Measurements from ENCODE around the gene SETMAR. TPM values are rescaled to one million over a fixed set of nuclear protein-coding genes. Genes with fewer than 3 reads are reported as not detected.

SETMAR gene
- total and polyA plus RNA-seq, 2 donors (not counting 1 experiment from before 2014, with no cell fraction given) = 4.2 to 7.6 TPM

DNA sequence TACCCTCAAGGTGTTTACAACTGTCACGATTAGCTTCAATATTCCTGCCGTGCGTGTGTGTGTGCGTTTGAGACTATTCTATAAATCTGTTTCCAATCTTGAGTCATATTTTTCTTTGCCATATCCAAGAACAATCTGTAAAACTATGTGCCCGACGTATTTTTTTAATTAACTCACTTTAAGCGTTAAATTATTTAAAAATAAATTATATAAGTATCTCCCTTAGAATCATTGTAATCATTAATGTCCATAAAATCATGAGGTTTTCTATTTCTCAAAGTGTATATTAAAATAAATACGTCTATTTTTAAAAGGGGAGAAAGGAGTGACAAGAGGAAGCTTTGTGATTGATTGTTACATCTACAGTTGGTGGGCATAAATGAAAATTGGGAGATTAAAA lies 2.9 kb downstream of the SETMAR start:
- Histone ChIP-seq H3K9ac (ENCODE audit: low read length) (no peak overlapping the region), H3K27me3 (replicated peaks in 1 of 4; ENCODE audit: control extremely low read depth in 1 of 4, control insufficient read depth in 3 of 4, insufficient read depth in 4 of 4, low read length in 3 of 4) (no peaks in the 10 kb centered on the region), H3K36me3 (replicated peaks in 1 of 2; ENCODE audit: control extremely low read depth in 1 of 2, control insufficient read depth in 1 of 2, extremely low read depth in 1 of 2, insufficient read depth in 2 of 2, low read length in 1 of 2) (peaks cover 0 to under 1% of the 10 kb centered on the region in 2 experiments), H3K4me1 (ENCODE audit: control insufficient read depth in 2 of 2, insufficient read depth in 2 of 2, low read length in 2 of 2) (peaks cover 0 to 12% of the 10 kb centered on the region in 2 donors), H3K4me3 (ENCODE audit: control extremely low read depth in 1 of 5, extremely low read depth in 1 of 5, insufficient read depth in 1 of 5, low read depth in 2 of 5, low read length in 4 of 5) (no peak overlapping the region), H3K79me2 (ENCODE audit: control insufficient read depth, insufficient read depth, low read length) (peaks cover 14% of the 10 kb centered on the region), H4K20me1 (ENCODE audit: control insufficient read depth, insufficient read depth, low read length, poor library complexity, severe bottlenecking) (no peaks in the 10 kb centered on the region), H3K27ac (ENCODE audit: low read length in 2 of 2) (no peak overlapping the region), H3K4me2 (replicated peaks; ENCODE audit: low read depth, low read length, poor library complexity, severe bottlenecking) (no peak overlapping the region), H3K9me3 (ENCODE audit: control extremely low read depth in 1 of 3, control insufficient read depth in 2 of 3, insufficient read depth in 1 of 3, low read length in 2 of 3) (peaks cover 0 to 4% (median 0%) of the 10 kb centered on the region in 3 donors), H2AFZ (ENCODE audit: insufficient read depth, low read depth, low read length, poor library complexity, severe bottlenecking) (no peak overlapping the region)
- H3K27me3 Mint-ChIP-seq = no peaks in the 10 kb centered on the region
- CTCF ChIA-PET = interaction anchor here (0.7 to 1.2 kb wide), 3 partner anchors 8 to 19 kb away, joined by 3 to 4 read pairs (median 3); no protein-coding TSS in a partner anchor
- H3K4me1 Mint-ChIP-seq = peaks cover 16% of the 10 kb centered on the region
- POLR2A ChIA-PET = no interaction called here
- WGBS (ENCODE audit: insufficient coverage) = no CpG with 5 or more reads among the region's 8 CpGs
- no peaks in the 10 kb centered on the region for H3K9me3 Mint-ChIP-seq (ENCODE audit: insufficient read depth)
- DNase-seq (no peak), ATAC-seq (ENCODE audit: low read depth) (no peak)
- no peak overlapping the region for H3K27ac Mint-ChIP-seq
- no peak overlapping the region for H3K4me3 Mint-ChIP-seq
- intact Hi-C loops (cut with micrococcal nuclease) = no loop called here
- TF ChIP-seq, protein P1, sequence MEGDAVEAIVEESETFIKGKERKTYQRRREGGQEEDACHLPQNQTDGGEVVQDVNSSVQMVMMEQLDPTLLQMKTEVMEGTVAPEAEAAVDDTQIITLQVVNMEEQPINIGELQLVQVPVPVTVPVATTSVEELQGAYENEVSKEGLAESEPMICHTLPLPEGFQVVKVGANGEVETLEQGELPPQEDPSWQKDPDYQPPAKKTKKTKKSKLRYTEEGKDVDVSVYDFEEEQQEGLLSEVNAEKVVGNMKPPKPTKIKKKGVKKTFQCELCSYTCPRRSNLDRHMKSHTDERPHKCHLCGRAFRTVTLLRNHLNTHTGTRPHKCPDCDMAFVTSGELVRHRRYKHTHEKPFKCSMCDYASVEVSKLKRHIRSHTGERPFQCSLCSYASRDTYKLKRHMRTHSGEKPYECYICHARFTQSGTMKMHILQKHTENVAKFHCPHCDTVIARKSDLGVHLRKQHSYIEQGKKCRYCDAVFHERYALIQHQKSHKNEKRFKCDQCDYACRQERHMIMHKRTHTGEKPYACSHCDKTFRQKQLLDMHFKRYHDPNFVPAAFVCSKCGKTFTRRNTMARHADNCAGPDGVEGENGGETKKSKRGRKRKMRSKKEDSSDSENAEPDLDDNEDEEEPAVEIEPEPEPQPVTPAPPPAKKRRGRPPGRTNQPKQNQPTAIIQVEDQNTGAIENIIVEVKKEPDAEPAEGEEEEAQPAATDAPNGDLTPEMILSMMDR (IDR thresholded peaks at IDR 0.05) = no peak
- TF ChIP-seq EZH2 (IDR thresholded peaks at IDR 0.05; ENCODE audit: borderline replicate concordance, insufficient read depth, low read depth, low read length, poor library complexity, severe bottlenecking) = no peak

DNA sequence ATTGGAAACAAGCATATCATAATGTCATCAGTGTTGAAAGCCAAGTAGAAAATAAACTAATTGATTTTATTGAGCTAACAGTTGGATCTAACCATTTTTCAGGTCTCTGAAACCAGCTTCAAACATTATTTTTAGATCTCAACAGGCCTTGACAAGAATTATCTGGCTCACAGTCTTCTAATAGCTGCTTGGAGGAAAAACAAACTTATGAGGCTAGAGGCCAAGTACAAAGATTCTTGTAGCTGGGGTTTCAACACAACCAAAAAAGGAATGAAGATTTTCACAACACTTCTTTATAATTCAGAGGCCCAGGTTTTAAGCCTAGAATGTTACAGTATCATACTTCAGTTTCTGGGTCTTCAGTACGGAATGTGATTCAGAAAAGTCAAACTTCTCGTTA lies 3.7 kb downstream of the SETMAR start:
- H3K4me1 ChIP-seq (ENCODE audit: control insufficient read depth in 2 of 2, insufficient read depth in 2 of 2, low read length in 2 of 2) = peaks cover 0 to 12% of the 10 kb centered on the region in 2 donors
- intact Hi-C loops (cut with micrococcal nuclease) = no loop called here

More for the DNA sequence above, 3.7 kb downstream of the SETMAR start:
- no peak overlapping the region for H3K9ac ChIP-seq (ENCODE audit: low read length)
- ATAC-seq (ENCODE audit: low read depth) = no peak
- H3K36me3 ChIP-seq (replicated peaks in 1 of 2; ENCODE audit: control extremely low read depth in 1 of 2, control insufficient read depth in 1 of 2, extremely low read depth in 1 of 2, insufficient read depth in 2 of 2, low read length in 1 of 2) = peaks cover 0 to 4% of the 10 kb centered on the region in 2 experiments
- ChIA-PET CTCF (interaction anchor here (0.7 to 1.2 kb wide), 2 partner anchors 9 to 20 kb away, joined by 3 to 4 read pairs; no protein-coding TSS in a partner anchor), POLR2A (no interaction called here)
- peaks cover 16% of the 10 kb centered on the region for H3K4me1 Mint-ChIP-seq
- no peak overlapping the region for H3K27ac Mint-ChIP-seq
- no peak overlapping the region for H3K4me2 ChIP-seq (replicated peaks; ENCODE audit: low read depth, low read length, poor library complexity, severe bottlenecking)
- no peak overlapping the region for H3K4me3 ChIP-seq (ENCODE audit: control extremely low read depth in 1 of 5, extremely low read depth in 1 of 5, insufficient read depth in 1 of 5, low read depth in 2 of 5, low read length in 4 of 5)
- no peaks in the 10 kb centered on the region for H3K27me3 ChIP-seq (replicated peaks in 1 of 4; ENCODE audit: control extremely low read depth in 1 of 4, control insufficient read depth in 3 of 4, insufficient read depth in 4 of 4, low read length in 3 of 4)
- no peaks in the 10 kb centered on the region for H4K20me1 ChIP-seq (ENCODE audit: control insufficient read depth, insufficient read depth, low read length, poor library complexity, severe bottlenecking)
- no peak for DNase-seq
- peaks cover 0 to 4% (median 0%) of the 10 kb centered on the region in 3 donors for H3K9me3 ChIP-seq (ENCODE audit: control extremely low read depth in 1 of 3, control insufficient read depth in 2 of 3, insufficient read depth in 1 of 3, low read length in 2 of 3)
- no peak overlapping the region for H2AFZ ChIP-seq (ENCODE audit: insufficient read depth, low read depth, low read length, poor library complexity, severe bottlenecking)
- no peak overlapping the region for H3K27ac ChIP-seq (ENCODE audit: low read length in 2 of 2)
- no peak overlapping the region for H3K4me3 Mint-ChIP-seq
- H3K27me3 Mint-ChIP-seq = no peaks in the 10 kb centered on the region
- 94% methylated on average over 2 of the region's 2 CpGs for WGBS (ENCODE audit: insufficient coverage)
- H3K9me3 Mint-ChIP-seq (ENCODE audit: insufficient read depth) = no peaks in the 10 kb centered on the region
- peaks cover 14% of the 10 kb centered on the region for H3K79me2 ChIP-seq (ENCODE audit: control insufficient read depth, insufficient read depth, low read length)
- TF ChIP-seq, protein P1 (IDR thresholded peaks at IDR 0.05) = no peak
- TF ChIP-seq EZH2 (IDR thresholded peaks at IDR 0.05; ENCODE audit: borderline replicate concordance, insufficient read depth, low read depth, low read length, poor library complexity, severe bottlenecking) = no peak
